Activated naive CD4-positive, alpha-beta T cell treated with anti-CD3 and anti-CD28 coated beads, Interleukin-2, amount 50 U/mL, for 72 hours (primary cell): ENCODE results near the gene ELMO1. TPM values are rescaled to one million over a fixed set of nuclear protein-coding genes. Genes with fewer than 3 reads are reported as not detected.

Experiments used
- ATAC-seq, 2 donors: fragments of 150-1000 bp; cut with Tn5 transposase; 2 replicates each; pipeline ENCODE4 v1.10.0; 2021; ENCODE audit warnings: mild to moderate bottlenecking in 2 of 2, moderate library complexity in 2 of 2
- DNase-seq, 2 donors: peaks; one replicate each; pipeline ENCODE4 v3.0.0; 2021 to 2022; ENCODE audit warnings: low spot score in 2 of 2
- H3K27ac Mint-ChIP-seq, 2 donors: one replicate each; pipeline ENCODE4 v1.8.0; 2022; ENCODE audit warnings: mild to moderate bottlenecking in 2 of 2, mixed read lengths in 2 of 2
- H3K36me3 Mint-ChIP-seq, 2 donors: one replicate each; pipeline ENCODE4 v1.8.0; 2022; ENCODE audit warnings: mixed read lengths in 2 of 2
- H3K9me3 Mint-ChIP-seq, 2 donors: one replicate each; pipeline ENCODE4 v1.8.0; 2022; ENCODE audit warnings: mixed read lengths in 2 of 2
- total RNA-seq, 2 donors: library from RNA; stranded (reverse); gene quantifications; one replicate each; pipeline ENCODE4 v1.2.3, GENCODE V29; 2022

The ELMO1 gene
- total RNA-seq, 2 donors from 2014 or later, result 137 to 167 TPM

DNA sequence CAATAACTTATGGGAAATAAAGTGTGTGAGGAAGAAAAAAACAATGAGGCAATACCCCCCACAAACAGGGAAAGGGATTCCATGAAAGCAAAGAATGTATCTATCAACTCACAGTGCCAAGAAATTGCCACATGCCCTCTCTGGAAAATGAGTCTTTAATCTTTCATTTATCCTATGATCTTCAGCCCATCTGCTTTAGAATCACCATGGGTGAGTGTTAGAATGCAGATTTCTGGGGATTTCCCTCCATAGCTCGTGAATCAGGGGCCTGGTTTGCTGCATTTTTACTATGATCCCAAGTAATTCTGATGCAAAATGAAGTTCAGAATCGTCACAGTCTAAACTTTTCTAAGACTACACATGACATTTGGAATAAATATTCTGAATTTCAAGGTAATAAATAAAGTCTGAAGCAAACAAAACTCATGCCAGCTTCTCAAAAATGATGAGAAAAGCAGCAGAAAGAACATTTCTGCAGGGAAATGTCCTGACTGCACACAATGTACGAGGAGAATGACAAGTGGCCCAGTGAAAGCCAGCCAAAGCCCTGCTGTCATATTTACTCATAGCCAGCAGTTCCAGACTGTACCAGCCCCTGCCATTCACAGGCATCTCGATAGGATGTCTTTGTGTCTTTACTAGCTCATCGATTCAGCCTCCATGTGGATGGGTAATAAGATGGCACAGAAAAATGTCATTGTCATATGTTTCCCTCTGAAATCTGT lies 167.1 kb downstream of the ELMO1 start:
- H3K36me3 Mint-ChIP-seq, result peaks cover 0 to 20% of the 10 kb centered on the region in 2 donors
- DNase-seq, result no peak
- no peak for ATAC-seq
- H3K9me3 Mint-ChIP-seq, result no peaks in the 10 kb centered on the region
- H3K27ac Mint-ChIP-seq, result no peak overlapping the region

DNA sequence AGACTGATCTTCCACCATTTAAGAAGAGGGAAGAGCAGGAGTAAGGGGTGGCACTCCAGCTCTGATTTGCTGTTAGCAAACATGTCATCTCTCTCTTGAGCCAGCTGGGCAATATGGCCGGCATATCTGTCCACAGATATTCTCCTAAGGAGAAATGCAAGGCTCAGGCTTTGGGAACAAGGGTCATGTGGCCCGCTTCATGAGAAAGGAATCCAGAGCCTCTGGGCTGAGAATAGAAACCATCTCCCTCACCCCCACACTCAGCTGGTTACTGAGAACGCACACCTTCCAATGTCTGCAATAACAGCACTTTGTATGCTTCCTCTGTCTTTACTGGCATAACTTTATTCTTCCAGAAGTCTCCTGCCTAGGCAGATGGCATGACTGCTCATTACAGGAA lies 171.2 kb downstream of the ELMO1 start:
- Mint-ChIP-seq H3K9me3 (no peaks in the 10 kb centered on the region), H3K27ac (peak overlapping the region; percentile 57 to 70), H3K36me3 (peaks cover 0 to 30% of the 10 kb centered on the region in 2 donors)
- ATAC-seq (no peak), DNase-seq (no peak)

DNA sequence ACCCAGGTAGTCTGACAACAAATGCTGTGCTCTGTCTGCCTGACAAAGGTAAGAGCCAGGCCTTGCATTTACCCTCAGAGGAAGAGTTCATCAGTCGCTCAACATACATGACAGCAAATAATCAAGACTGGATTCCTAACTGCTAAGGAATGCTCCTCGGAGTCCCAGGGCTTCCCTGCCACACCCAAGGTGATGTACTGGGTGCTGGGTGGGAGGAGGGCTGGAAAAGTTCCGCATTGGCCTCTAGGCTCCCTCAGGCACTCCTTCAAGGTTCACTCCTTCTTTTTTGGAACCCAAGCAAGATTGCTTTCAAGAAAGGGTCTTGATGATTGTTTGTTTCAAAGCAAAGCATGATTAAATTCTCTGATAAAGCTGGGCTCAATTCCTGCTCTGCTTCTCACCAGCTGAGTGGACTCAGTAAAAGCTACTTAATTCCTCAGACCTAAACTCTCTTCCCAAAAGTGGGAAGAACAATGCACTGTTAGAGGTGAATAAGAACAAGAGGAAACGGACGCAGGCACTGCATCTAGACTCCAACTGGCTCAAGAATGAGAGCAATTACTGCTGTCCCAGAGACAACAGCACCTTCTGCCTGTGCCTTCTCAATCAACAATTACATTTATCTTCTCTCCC lies 173.5 kb downstream of the ELMO1 start:
- H3K36me3 Mint-ChIP-seq, result peaks cover 4 to 23% of the 10 kb centered on the region in 2 donors
- H3K27ac Mint-ChIP-seq, result peak overlapping the region in 1 of 2 donors; percentile 18
- no peaks in the 10 kb centered on the region for H3K9me3 Mint-ChIP-seq
- ATAC-seq (no peak), DNase-seq (no peak)

DNA sequence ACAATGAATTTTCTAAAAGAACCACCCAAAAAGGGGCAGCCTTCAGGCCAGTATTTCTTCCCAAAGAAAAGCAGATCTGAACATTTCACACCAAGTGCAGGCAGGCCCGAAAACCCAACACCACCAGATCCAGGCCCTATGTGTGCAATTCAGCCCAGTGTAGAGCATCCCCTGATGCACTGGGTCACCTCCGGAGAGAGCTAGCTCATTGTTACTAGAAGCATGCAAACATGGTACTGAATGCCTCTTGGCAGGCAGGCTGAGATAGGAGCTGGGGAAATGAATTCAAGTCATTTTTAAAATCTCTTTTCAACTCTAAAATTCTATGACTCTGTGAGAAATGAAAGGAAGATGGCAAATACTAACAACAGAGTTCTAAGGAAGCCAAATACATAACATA lies 174.8 kb downstream of the ELMO1 start:
- Mint-ChIP-seq H3K27ac (peak overlapping the region in 1 of 2 donors; percentile 63), H3K36me3 (peaks cover 4 to 23% of the 10 kb centered on the region in 2 donors), H3K9me3 (no peaks in the 10 kb centered on the region)
- ATAC-seq (no peak), DNase-seq (no peak)

DNA sequence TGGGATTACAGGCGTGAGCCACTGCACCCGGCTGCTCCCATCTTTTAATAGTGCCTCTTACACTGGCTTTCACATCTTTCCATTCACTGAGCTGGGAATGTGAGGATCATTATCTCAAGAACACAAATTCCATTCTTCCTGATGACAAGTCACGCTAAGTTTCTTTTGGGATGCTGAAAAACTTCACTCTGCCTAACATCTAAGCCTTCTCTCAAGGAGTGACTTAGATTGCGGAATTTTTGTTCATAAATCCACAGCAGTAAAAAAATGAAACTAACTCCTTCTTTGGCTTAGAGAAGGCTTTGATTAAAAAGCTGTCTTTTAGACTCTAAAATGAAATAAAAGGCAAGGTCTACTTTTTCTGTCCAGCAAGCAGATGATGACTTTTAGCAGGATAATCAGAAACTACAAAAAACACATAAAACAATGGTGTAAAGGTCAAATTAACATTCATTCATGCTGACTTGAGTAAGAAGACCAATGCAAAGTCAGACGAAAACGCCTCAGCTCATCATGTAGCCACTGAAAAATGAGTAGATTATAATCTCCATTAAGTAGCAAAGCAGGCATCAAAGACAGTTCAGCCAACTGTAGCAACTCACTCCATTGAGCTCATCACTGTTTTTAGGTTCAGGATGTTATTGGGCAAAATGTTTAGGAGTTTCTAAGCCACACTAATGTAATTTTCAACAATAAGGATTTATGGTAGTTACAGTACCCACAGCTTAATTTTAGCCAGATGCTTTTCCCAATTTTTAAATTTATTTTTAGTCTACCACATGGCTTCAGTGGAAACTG lies 178.8 kb downstream of the ELMO1 start:
- no peaks in the 10 kb centered on the region for H3K9me3 Mint-ChIP-seq
- peaks cover 4 to 23% of the 10 kb centered on the region in 2 donors for H3K36me3 Mint-ChIP-seq
- no peak overlapping the region for H3K27ac Mint-ChIP-seq

DNA sequence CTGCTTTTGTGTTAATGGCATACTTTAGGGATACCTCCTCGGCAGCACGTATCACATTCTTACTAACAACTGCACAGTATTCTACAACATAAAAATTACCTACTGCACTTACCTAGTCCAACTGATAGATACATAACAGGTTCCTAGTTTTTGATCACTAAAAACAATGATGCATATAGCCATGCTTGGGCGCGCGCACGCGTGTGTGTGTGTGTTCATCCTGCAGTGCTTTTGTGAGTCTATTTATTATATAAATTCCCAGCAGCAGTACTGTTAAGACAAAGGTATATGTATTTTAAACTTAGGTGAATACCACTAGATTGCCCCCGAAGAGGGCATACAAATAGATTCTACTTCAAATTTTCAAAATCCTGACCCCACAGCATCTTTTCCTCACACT lies 181.4 kb downstream of the ELMO1 start:
- DNase-seq (no peak), ATAC-seq (no peak)
- H3K9me3 Mint-ChIP-seq, result no peaks in the 10 kb centered on the region
- no peak overlapping the region for H3K27ac Mint-ChIP-seq
- peaks cover 4 to 19% of the 10 kb centered on the region in 2 donors for H3K36me3 Mint-ChIP-seq

More for the DNA sequence above, 178.8 kb downstream of the ELMO1 start:
- DNase-seq, result no peak
- ATAC-seq, result no peak

DNA sequence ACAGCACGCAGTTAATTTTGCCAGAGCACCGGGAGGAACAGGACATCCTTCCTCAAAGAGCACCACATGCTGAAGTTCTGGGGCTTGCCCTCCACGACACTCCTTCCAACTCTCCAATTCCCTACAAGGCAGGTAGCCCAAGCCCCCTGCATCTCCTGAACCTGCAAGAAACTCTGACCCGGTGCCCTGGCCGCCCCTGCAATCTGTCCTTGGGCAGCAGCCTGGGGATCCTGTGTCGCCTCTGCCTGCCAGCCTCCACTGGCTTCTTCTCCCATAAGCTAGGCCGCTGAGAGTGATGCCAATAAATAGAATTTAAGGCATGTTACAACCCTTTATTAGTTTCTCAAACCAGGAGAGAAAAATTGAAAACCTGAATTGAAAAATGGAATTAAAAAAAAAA lies 182.8 kb downstream of the ELMO1 start:
- H3K9me3 Mint-ChIP-seq, result no peaks in the 10 kb centered on the region
- peaks cover 0 to 11% of the 10 kb centered on the region in 2 donors for H3K36me3 Mint-ChIP-seq
- ATAC-seq, result no peak
- peak overlapping the region; percentile 13 to 63 for H3K27ac Mint-ChIP-seq
- DNase-seq, result no peak

DNA sequence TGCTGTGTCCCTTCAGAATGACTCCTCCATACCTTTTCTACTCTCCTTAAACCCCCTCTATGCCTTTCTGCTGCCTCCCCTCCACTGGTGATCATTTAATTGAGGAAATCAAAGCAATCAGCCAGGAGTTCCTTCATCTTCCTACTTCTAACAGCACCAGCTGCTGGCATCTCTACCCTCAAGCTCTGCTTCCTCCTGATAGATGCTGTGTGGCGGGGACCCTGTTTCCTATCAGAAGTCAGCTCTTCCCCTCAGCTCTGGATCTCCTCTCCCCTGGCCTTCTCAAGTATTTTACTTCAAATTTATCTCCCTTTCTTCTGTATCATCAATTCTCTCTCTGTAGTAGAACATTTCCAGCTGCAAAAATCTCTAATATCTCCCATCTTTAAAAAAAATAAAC lies 183.7 kb downstream of the ELMO1 start:
- DNase-seq, result no peak
- Mint-ChIP-seq H3K36me3 (peaks cover 0 to 11% of the 10 kb centered on the region in 2 donors), H3K27ac (peak overlapping the region in 1 of 2 donors; percentile 13), H3K9me3 (no peaks in the 10 kb centered on the region)
- no peak for ATAC-seq

DNA sequence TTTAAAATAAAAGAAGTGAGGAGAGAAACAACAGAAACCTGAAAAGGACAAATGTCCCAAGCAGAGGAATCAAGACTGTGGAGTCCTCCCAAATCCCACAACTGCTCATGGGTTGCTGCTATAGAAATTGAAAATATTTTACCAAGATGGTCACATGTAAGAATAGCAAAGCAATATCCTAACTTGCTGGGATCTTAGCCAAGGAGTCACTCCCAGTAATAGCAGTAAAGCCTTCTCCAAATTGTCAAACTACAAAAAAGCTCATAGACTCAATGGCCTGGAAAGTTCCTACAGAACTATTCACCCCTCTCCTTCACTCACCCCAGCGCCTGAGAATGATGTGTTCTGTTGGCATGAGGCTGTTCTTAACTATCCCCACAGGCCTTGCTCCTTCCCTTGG lies 186.5 kb downstream of the ELMO1 start:
- no peak for ATAC-seq
- Mint-ChIP-seq H3K36me3 (peaks cover 6 to 22% of the 10 kb centered on the region in 2 donors), H3K27ac (no peak overlapping the region), H3K9me3 (no peaks in the 10 kb centered on the region)
- DNase-seq, result no peak

DNA sequence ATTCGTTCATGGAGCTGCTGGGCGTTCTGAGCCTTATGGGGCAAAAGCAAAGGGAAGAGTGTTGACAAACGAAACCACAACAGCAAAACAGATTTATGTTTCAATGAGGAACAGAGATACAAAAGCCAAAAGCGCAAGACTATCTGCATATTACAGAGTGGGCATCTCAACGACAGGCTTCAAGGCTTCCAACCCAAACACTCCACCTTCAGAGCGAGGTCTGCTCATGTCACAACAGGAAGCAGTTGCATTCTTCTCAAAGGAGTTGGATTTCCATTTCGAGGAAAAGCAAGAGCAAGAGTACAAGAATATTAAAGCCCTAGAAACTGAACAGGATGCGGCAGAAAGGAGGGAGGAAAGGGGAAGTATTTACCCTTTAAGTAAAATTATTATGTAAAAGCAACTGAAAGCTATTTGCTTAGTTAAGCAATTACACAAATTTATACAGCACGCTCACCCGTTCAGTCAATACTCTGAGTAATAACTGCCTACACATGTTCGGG lies 189.3 kb downstream of the ELMO1 start:
- Mint-ChIP-seq H3K9me3 (no peaks in the 10 kb centered on the region), H3K36me3 (peaks cover 11 to 39% of the 10 kb centered on the region in 2 donors), H3K27ac (peak overlapping the region in 1 of 2 donors; percentile 66)
- DNase-seq (no peak), ATAC-seq (no peak)

DNA sequence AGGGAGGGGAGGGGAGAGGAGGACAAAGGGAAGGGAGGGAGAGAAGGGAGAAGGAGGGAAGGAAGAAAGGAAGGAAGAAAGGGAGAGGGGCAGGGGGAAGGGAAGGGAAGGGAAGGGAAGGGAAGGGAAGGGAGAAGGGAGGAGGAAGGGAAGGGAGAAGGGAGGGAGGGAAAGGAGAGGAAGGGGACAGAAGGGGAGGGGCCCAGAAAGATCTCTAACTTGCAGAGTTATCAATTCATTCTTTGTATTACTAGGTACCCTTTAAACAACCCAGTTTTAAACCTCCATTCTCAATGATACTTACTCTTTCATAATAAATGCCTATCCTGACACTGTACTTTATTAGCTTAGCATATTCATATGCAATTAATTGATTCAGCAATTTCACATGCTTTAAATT lies 192.0 kb downstream of the ELMO1 start:
- Mint-ChIP-seq H3K9me3 (no peaks in the 10 kb centered on the region), H3K27ac (peak overlapping the region in 1 of 2 donors; percentile 36), H3K36me3 (peaks cover 22 to 57% of the 10 kb centered on the region in 2 donors)
- ATAC-seq (no peak), DNase-seq (no peak)

DNA sequence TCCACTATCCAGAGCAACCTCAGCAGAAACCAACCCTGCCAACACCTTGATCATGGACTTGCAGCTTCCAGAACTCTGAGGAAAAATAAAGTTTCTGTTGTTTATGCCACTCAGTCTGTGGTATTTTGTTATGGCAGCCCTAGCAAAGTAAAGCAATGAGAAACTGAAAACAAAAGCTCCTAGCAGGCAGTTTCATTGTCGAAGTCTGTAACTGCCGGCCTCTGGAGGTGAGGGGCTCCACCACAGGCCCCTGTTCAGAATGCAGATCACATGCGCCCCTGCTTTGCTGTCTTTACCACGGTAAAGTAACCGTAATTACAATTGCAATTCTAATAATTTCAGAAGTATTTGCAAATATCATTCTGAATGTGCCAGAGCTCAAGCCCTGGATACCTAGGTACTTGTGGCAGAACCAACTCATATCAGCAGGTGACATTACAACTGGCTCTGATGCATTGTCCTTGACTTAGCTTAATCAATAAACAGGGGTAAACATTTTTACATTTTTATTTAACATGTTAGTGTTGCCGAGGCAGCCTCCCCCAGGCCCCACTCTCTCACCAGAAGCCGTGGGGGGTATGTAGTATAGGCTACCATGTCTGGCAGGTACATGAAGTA lies 193.2 kb downstream of the ELMO1 start:
- ATAC-seq, result peak in 1 of 2 donors; percentile 18
- H3K36me3 Mint-ChIP-seq, result peaks cover 22 to 57% of the 10 kb centered on the region in 2 donors
- H3K9me3 Mint-ChIP-seq, result no peaks in the 10 kb centered on the region
- peak overlapping the region in 1 of 2 donors; percentile 14 for H3K27ac Mint-ChIP-seq
- no peak for DNase-seq

DNA sequence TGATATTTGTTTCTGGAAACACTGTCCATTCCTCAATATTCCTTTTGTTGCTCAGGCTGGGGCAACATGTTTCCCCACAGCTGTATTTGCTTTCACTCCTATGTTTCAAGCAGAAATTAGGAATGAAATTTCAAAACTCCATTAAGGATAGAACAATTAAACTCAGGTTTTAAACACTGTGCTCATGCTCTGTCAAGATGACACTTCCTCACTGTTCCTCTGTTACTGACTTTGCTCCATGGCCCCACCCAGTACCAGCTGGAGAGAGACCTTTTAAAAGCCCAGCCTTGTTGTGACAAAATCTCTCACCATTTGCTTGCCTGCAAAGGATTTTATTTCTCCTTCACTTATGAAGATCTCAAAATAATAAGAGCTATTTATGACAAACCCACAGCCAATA lies 197.4 kb downstream of the ELMO1 start:
- Mint-ChIP-seq H3K9me3 (no peaks in the 10 kb centered on the region), H3K27ac (no peak overlapping the region), H3K36me3 (peaks cover 16 to 40% of the 10 kb centered on the region in 2 donors)
- DNase-seq (no peak), ATAC-seq (no peak)

DNA sequence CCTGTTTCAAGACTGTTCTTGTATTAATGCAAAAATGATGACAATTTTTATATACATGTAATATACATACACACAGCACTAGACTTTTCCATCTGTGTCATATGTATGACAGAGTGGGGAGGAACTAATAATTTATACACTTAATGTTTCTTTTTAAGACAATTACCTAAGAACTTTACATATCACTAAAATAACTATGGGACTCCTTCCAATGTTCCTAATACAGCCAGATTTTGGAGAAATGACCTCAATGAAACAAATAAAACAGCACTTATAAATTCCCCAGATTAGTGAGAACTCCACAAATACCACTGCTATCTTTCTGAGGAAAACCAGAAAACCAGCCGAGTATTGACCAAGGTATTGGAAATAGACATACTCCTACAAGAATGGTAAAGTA lies 199.4 kb downstream of the ELMO1 start:
- ATAC-seq (no peak), DNase-seq (no peak)
- H3K9me3 Mint-ChIP-seq, result no peaks in the 10 kb centered on the region
- H3K27ac Mint-ChIP-seq, result no peak overlapping the region
- peaks cover 14 to 29% of the 10 kb centered on the region in 2 donors for H3K36me3 Mint-ChIP-seq

DNA sequence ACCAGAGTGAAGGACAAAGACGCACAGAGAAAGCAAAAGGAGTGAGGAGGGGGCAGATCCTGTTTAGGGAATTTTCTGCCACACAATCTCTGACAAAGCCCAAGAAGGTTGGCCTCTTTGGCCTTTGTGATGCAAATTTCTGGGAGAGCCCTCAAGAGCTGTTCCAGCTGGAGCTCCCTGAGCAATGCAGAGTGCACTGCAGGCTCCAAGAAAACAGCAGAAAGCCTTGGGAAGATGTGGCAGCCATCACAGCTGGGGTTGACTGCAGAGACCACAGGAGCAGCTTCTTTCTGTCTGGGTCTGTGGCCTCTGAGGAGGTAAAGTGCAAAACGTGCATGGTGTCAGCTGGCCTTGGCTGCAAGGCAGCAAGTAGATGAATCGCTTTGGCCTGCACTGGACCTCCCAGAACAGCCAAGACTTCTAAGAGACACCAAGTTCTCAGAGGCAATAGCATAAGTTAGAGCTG lies 200.2 kb downstream of the ELMO1 start:
- peaks cover 9 to 21% of the 10 kb centered on the region in 2 donors for H3K36me3 Mint-ChIP-seq
- ATAC-seq (no peak), DNase-seq (no peak)
- no peaks in the 10 kb centered on the region for H3K9me3 Mint-ChIP-seq
- H3K27ac Mint-ChIP-seq, result peak overlapping the region in 1 of 2 donors; percentile 9

DNA sequence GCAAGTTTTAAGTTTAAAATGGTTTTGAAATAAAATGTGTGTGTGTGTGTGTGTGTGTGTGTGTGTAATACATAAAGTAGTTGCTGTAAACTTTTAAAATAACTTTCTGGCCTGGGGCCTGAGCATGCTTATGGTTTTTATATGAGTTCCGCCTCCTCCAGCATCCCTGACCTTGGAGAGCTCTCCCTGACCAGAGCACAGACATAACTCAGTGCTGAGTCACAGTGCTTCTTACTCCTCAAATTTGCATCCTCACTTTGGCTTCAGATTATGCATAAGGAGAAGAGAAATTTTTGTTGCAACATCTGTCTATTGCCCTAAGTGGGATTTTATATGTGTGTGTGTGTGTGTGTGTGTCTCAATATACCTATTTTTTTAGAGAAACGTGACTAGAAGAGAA lies 200.8 kb downstream of the ELMO1 start:
- Mint-ChIP-seq H3K27ac (peak overlapping the region; percentile 9 to 34), H3K9me3 (no peaks in the 10 kb centered on the region), H3K36me3 (peaks cover 4 to 15% of the 10 kb centered on the region in 2 donors)
- DNase-seq, result no peak
- peak in 1 of 2 donors; percentile 14 for ATAC-seq
